SH-SY5Y (cell line): ENCODE measurements around the gene CLSTN2.

Experiments
- GATA2 ChIP-seq: IDR thresholded peaks from 2 replicates; pipeline ENCODE4 v1.6.1; 2011; ENCODE audit warnings: mild to moderate bottlenecking, low read depth, low read length
- GATA3 ChIP-seq: IDR thresholded peaks from 2 replicates; pipeline ENCODE4 v1.6.1; 2011; ENCODE audit warnings: low read depth, mild to moderate bottlenecking, low read length, moderate library complexity

GRCh38 chr3:140617135-140617534 lies 682.1 kb downstream of the CLSTN2 start:
- no peak for TF ChIP-seq GATA3
- TF ChIP-seq GATA2: no peak
